GM12878 (cell line): Measurements from ENCODE around the gene USP37. TPM values are rescaled to one million over a fixed set of nuclear protein-coding genes. Genes with fewer than 3 reads are reported as not detected.

ENCODE experiments used
- ATAC-seq: fragments of 200-7000 bp; cut with Tn5 transposase; 3 replicates; pipeline ENCODE4 v1.9.1; 2020; ENCODE audit warnings: mild to moderate bottlenecking, moderate library complexity
- BruUV-seq: library from RNA; stranded (reverse); fragments of 400-500 nt; replicated peaks from 2 replicates; lab custom pipeline; 2021; lab: Mats Ljungman, UMichigan
- CTCF ChIA-PET: fragments of 300-600 bp; sonication (Branson Sonifier 250); formaldehyde crosslinking; extraction: SDS; loops from one replicate; lab custom pipeline; 2021; ENCODE audit warnings: inconsistent platforms; lab: Yijun Ruan, JAX
- POLR2A ChIA-PET: fragments of 350-600 bp; formaldehyde crosslinking; extraction: SDS; loops from one replicate; lab custom pipeline; 2021; ENCODE audit warnings: inconsistent platforms; lab: Charles Lee
- RAD21 ChIA-PET: fragments of 300-600 bp; sonication (Branson Sonifier 250); formaldehyde crosslinking; loops from one replicate; lab custom pipeline; 2023; ENCODE audit warnings: antibody characterized with exemption; ENCODE audit not compliant: unreplicated experiment; lab: Charles Lee
- SMC1A ChIA-PET: fragments of 300-600 bp; sonication (Branson Sonifier 250); formaldehyde crosslinking; loops from one replicate; lab custom pipeline; 2023; ENCODE audit not compliant: unreplicated experiment, uncharacterized antibody; lab: Charles Lee
- DNase-seq: peaks from one replicate; pipeline ENCODE4 v3.0.0-alpha.2; 2011; ENCODE audit warnings: low read depth, low spot score
- FAIRE-seq: peaks from 3 replicates; lab custom pipeline; 2011; peaks lifted over from hg19 to GRCh38; lab: Jason Lieb, UNC
- H2AFZ ChIP-seq: 2 replicates; pipeline ENCODE4 v1.6.0; 2011; ENCODE audit warnings: low read depth, low read length, control low read depth; ENCODE audit not compliant: control insufficient read depth
- H3K27ac ChIP-seq: 2 replicates; pipeline ENCODE4 v1.5.1; 2011; ENCODE audit warnings: control low read depth; ENCODE audit not compliant: control insufficient read depth, insufficient read depth
- H3K27me3 ChIP-seq, 2 experiments: replicated peaks in 1 of 2; 2 replicates each; pipeline versions ENCODE4 v1.6.0 to v1.6.1; 2011; ENCODE audit warnings: low read length in 1 of 2; ENCODE audit not compliant: control insufficient read depth in 2 of 2, insufficient read depth in 2 of 2
- H3K36me3 ChIP-seq, 2 experiments: 2 replicates each; pipeline ENCODE4 v1.5.1; 2011; ENCODE audit warnings: low read length in 1 of 2; ENCODE audit not compliant: control insufficient read depth in 2 of 2, insufficient read depth in 2 of 2
- H3K4me1 ChIP-seq: 2 replicates; pipeline ENCODE4 v1.6.1; 2011; ENCODE audit warnings: mild to moderate bottlenecking, low read length, moderate library complexity, mixed read lengths; ENCODE audit not compliant: control insufficient read depth, insufficient read depth
- H3K4me2 ChIP-seq: 2 replicates; pipeline ENCODE4 v1.6.0; 2011; ENCODE audit warnings: control low read depth; ENCODE audit not compliant: control insufficient read depth, insufficient read depth
- H3K4me3 ChIP-seq: fragments of 200-600 bp; sonication (generic); 2 replicates; pipeline ENCODE4 v1.5.1; 2016
- H3K79me2 ChIP-seq: 2 replicates; pipeline ENCODE4 v1.6.0; 2011; ENCODE audit warnings: low read length; ENCODE audit not compliant: control insufficient read depth, insufficient read depth
- H3K9ac ChIP-seq: 2 replicates; pipeline ENCODE4 v1.8.0; 2011; ENCODE audit warnings: low read length, control low read depth, mixed read lengths; ENCODE audit not compliant: control insufficient read depth, insufficient read depth
- H3K9me3 ChIP-seq: replicated peaks from 3 replicates; pipeline ENCODE4 v1.5.1; 2011; ENCODE audit warnings: mild to moderate bottlenecking, low read length; ENCODE audit not compliant: control insufficient read depth, insufficient read depth
- H4K20me1 ChIP-seq: 2 replicates; pipeline ENCODE4 v1.6.0; 2011; ENCODE audit not compliant: control insufficient read depth, insufficient read depth
- NFYA ChIP-seq: IDR thresholded peaks from 2 replicates; pipeline ENCODE4 v1.6.1; 2011; ENCODE audit warnings: low read depth, mild to moderate bottlenecking, low read length, improper control_type of control experiment, borderline replicate concordance
- NR2F1 ChIP-seq: fragments of 450-650 bp; conservative IDR thresholded peaks from 2 replicates; pipeline ENCODE4 v1.6.1; 2017; ENCODE audit warnings: mild to moderate bottlenecking
- PAX8 ChIP-seq: fragments of 450-650 bp; IDR thresholded peaks from 2 replicates; pipeline ENCODE4 v1.6.1; 2017; ENCODE audit warnings: mild to moderate bottlenecking, moderate library complexity
- SIX5 ChIP-seq: IDR thresholded peaks from 2 replicates; pipeline ENCODE4 v1.6.1; 2011; ENCODE audit warnings: mild to moderate bottlenecking, low read depth, low read length, moderate library complexity; ENCODE audit not compliant: severe bottlenecking
- TAF1 ChIP-seq: IDR thresholded peaks from 2 replicates; pipeline ENCODE4 v1.6.1; 2011; ENCODE audit warnings: mild to moderate bottlenecking, low read depth, low read length, borderline replicate concordance
- in situ Hi-C: fragments of 300-500 bp; cut with MboI; formaldehyde crosslinking; loops from 9 replicates; pipeline ENCODE4 v1.14.3; 2018; ENCODE audit warnings: mixed read lengths
- intact Hi-C: fragments of 100-400 bp; cut with micrococcal nuclease; formaldehyde crosslinking; loops from one replicate; pipeline ENCODE4 v1.14.2; 2022; ENCODE audit not compliant: unreplicated experiment
- polyA plus RNA-seq, 11 experiments: library from polyadenylated mRNA; depleted of rRNA in 4 of 11; unstranded in 6 of 11; stranded (reverse) in 5 of 11; fragments of >200 nt; fragmentation: Nextera tagmentation in 4 of 11; fragmentation: Illumina TruSeq in 1 of 11; extraction: Ambion mirVana in 4 of 11; extraction: Trizol in 1 of 11; gene quantifications; 1 replicate in 1 of 11; 2 replicates in 10 of 11; pipeline versions ENCODE4 v1.2.1 to v1.2.3, GENCODE V29; 2011 to 2016; ENCODE audit warnings: inconsistent platforms in 2 of 11, missing spikeins in 2 of 11, low read depth in 1 of 11
- total RNA-seq, 4 experiments: library from RNA; depleted of rRNA in 3 of 4; stranded (reverse); fragments of >200 nt in 3 of 4; fragmentation: Illumina TruSeq in 1 of 4; extraction: Trizol in 1 of 4; gene quantifications; 2 replicates each; pipeline versions ENCODE4 v1.2.1 to v1.2.3, GENCODE V29; 2013 to 2021
- TF ChIP-seq, protein P1 (sequence below): fragments of 450-650 bp; conservative IDR thresholded peaks from 2 replicates; pipeline ENCODE4 v1.6.1; 2017; ENCODE audit warnings: mild to moderate bottlenecking, moderate library complexity
- TF ChIP-seq, protein P2 (sequence below): fragments of 150-350 bp; IDR thresholded peaks from 2 replicates; pipeline ENCODE4 v1.6.1; 2014; ENCODE audit warnings: mild to moderate bottlenecking, low read depth, low read length
- TF ChIP-seq, protein P3 (sequence below): IDR thresholded peaks from 2 replicates; pipeline ENCODE4 v1.6.1; 2011; ENCODE audit warnings: low read depth, low read length, improper control_type of control experiment, borderline replicate concordance

The USP37 gene
- total and polyA plus RNA-seq, 10 of the 15 experiments (the other 5 are each of a cell fraction or from before 2014, with no cell fraction given) = 2.8 to 16.0 (median 10.4) TPM

DNA sequence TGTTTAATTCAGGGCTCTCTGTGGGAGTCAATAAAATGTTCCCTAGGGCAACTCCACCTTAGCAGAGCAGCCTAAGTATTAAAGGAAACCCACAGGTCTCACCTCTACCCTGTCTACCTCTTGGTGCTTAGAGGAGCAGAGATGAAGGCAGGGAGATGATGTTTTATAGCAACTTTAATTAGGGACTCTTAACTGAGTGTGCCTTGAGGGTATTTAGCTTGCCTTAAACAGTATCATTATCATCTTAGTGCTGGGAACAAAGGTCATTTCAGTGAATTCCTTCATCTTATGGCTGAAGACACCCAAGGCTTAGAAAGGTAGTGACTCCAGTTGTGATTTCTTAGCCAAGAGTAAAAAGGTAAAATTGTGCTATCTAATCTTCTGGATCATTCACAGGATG lies 122.5 kb downstream of the USP37 start:
- POLR2A ChIA-PET = no interaction called here
- ATAC-seq = no peak
- TF ChIP-seq, protein P1, sequence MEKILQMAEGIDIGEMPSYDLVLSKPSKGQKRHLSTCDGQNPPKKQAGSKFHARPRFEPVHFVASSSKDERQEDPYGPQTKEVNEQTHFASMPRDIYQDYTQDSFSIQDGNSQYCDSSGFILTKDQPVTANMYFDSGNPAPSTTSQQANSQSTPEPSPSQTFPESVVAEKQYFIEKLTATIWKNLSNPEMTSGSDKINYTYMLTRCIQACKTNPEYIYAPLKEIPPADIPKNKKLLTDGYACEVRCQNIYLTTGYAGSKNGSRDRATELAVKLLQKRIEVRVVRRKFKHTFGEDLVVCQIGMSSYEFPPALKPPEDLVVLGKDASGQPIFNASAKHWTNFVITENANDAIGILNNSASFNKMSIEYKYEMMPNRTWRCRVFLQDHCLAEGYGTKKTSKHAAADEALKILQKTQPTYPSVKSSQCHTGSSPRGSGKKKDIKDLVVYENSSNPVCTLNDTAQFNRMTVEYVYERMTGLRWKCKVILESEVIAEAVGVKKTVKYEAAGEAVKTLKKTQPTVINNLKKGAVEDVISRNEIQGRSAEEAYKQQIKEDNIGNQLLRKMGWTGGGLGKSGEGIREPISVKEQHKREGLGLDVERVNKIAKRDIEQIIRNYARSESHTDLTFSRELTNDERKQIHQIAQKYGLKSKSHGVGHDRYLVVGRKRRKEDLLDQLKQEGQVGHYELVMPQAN = no peak
- TF ChIP-seq PAX8 = no peak
- TF ChIP-seq, protein P2, sequence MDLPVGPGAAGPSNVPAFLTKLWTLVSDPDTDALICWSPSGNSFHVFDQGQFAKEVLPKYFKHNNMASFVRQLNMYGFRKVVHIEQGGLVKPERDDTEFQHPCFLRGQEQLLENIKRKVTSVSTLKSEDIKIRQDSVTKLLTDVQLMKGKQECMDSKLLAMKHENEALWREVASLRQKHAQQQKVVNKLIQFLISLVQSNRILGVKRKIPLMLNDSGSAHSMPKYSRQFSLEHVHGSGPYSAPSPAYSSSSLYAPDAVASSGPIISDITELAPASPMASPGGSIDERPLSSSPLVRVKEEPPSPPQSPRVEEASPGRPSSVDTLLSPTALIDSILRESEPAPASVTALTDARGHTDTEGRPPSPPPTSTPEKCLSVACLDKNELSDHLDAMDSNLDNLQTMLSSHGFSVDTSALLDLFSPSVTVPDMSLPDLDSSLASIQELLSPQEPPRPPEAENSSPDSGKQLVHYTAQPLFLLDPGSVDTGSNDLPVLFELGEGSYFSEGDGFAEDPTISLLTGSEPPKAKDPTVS = no peak
- TF ChIP-seq, protein P3, sequence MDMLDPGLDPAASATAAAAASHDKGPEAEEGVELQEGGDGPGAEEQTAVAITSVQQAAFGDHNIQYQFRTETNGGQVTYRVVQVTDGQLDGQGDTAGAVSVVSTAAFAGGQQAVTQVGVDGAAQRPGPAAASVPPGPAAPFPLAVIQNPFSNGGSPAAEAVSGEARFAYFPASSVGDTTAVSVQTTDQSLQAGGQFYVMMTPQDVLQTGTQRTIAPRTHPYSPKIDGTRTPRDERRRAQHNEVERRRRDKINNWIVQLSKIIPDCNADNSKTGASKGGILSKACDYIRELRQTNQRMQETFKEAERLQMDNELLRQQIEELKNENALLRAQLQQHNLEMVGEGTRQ = no peak
- no peak for TF ChIP-seq NFYA
- no peak for TF ChIP-seq SIX5
- no peak for TF ChIP-seq TAF1
- no peak for TF ChIP-seq NR2F1
- TF ChIP-seq, all 136 proteins: peak for 0
- Histone ChIP-seq H3K79me2 (no peaks in the 10 kb centered on the region), H3K4me3 (no peak overlapping the region), H3K9me3 (no peaks in the 10 kb centered on the region), H3K4me1 (peaks cover 1% of the 10 kb centered on the region; the same call in 1 of the 2 replicates), H3K9ac (no peak overlapping the region), H4K20me1 (no peaks in the 10 kb centered on the region), H3K4me2 (no peak overlapping the region), H3K36me3 (peaks cover 1 to 4% of the 10 kb centered on the region in 2 experiments; a peak in 3 of 4 replicates), H3K27me3 (no peaks in the 10 kb centered on the region), H3K27ac (no peak overlapping the region), H2AFZ (no peak overlapping the region)
- ChIA-PET RAD21 (no interaction called here), SMC1A (no interaction called here), CTCF (interaction anchor here (0.5 to 1.0 kb wide), 2 partner anchors 20 to 524 kb away, joined by 3 to 4 read pairs; no protein-coding TSS in a partner anchor)
- BruUV-seq = no TSS peak
- FAIRE-seq = no peak
- no peak for DNase-seq
- in situ Hi-C loops = no loop called here
- intact Hi-C loops = no loop called here
